Natural killer cell (primary cell): Measurements from ENCODE around the gene NXNL2. TPM values are rescaled to one million over a fixed set of nuclear protein-coding genes. Genes with fewer than 3 reads are reported as not detected.

Experiments
- ATAC-seq, 3 donors: fragments of 150-1000 bp in 2 of 3; fragments of 200-7000 bp in 1 of 3; cut with Tn5 transposase; 1 replicate in 1 of 3; 2 replicates in 2 of 3; pipeline ENCODE4 v1.10.0; 2021; ENCODE audit warnings: mild to moderate bottlenecking in 2 of 3, moderate library complexity in 2 of 3
- DNase-seq, 2 donors: peaks; one replicate each; pipeline versions ENCODE4 v3.0.0 to v3.0.0-alpha.2; 2013 to 2021; ENCODE audit warnings: mixed read lengths in 1 of 2
- H3K27ac ChIP-seq: one replicate; pipeline ENCODE4 v1.5.1; 2013; ENCODE audit warnings: mild to moderate bottlenecking, low read length
- H3K27me3 ChIP-seq: one replicate; pipeline ENCODE4 v1.6.1; 2013; ENCODE audit warnings: low read length; ENCODE audit not compliant: control insufficient read depth, insufficient read depth
- H3K36me3 ChIP-seq: one replicate; pipeline ENCODE4 v1.6.1; 2013; ENCODE audit warnings: low read length; ENCODE audit not compliant: control insufficient read depth, insufficient read depth
- H3K4me1 ChIP-seq: one replicate; pipeline ENCODE4 v1.6.1; 2013; ENCODE audit warnings: low read length; ENCODE audit not compliant: control insufficient read depth, insufficient read depth
- H3K4me3 ChIP-seq: one replicate; pipeline ENCODE4 v1.5.1; 2013; ENCODE audit warnings: low read length
- H3K9me3 ChIP-seq: one replicate; pipeline ENCODE4 v1.6.1; 2013; ENCODE audit warnings: low read length; ENCODE audit not compliant: control insufficient read depth, insufficient read depth
- H3K27ac Mint-ChIP-seq, 2 donors: one replicate each; pipeline ENCODE4 v1.8.0; 2022; ENCODE audit warnings: mild to moderate bottlenecking in 2 of 2, mixed read lengths in 2 of 2, moderate library complexity in 1 of 2
- H3K27me3 Mint-ChIP-seq, 2 donors: one replicate each; pipeline ENCODE4 v1.8.0; 2022; ENCODE audit warnings: low read depth in 2 of 2, mixed read lengths in 2 of 2
- H3K36me3 Mint-ChIP-seq: one replicate; pipeline ENCODE4 v1.8.0; 2022; ENCODE audit warnings: mixed read lengths
- H3K4me1 Mint-ChIP-seq, 2 donors: one replicate each; pipeline ENCODE4 v1.8.0; 2022; ENCODE audit warnings: mixed read lengths in 2 of 2
- H3K4me3 Mint-ChIP-seq: one replicate; pipeline ENCODE4 v1.8.0; 2022; ENCODE audit warnings: mild to moderate bottlenecking, moderate library complexity, mixed read lengths
- H3K9me3 Mint-ChIP-seq, 2 donors: one replicate each; pipeline ENCODE4 v1.8.0; 2022; ENCODE audit warnings: mixed read lengths in 2 of 2
- WGBS: methylation state at CpG from one replicate; pipeline ENCODE4 v1.1.7; 2013; ENCODE audit warnings: missing lambda C conversion rate; ENCODE audit not compliant: insufficient coverage; 5-methylcytosine and 5-hydroxymethylcytosine counted together
- intact Hi-C: fragments of 100-400 bp; cut with micrococcal nuclease; formaldehyde crosslinking; loops from one replicate; pipeline ENCODE4 v1.14.2; 2022
- total RNA-seq, 4 donors: library from RNA; stranded (reverse); fragments of 120-200 nt in 1 of 4; gene quantifications; one replicate each; pipeline versions ENCODE4 v1.2.3 to v1.2.4, GENCODE V29; 2013 to 2022
- TF ChIP-seq, protein P1 (sequence below): fragments of 200-600 bp; IDR thresholded peaks from one replicate; pipeline ENCODE4 v1.8.0; 2022; ENCODE audit warnings: antibody characterized with exemption

NXNL2 gene
- total RNA-seq, 3 donors from 2014 or later (not counting 1 experiment from before 2014, with no cell fraction given), result not detected

DNA sequence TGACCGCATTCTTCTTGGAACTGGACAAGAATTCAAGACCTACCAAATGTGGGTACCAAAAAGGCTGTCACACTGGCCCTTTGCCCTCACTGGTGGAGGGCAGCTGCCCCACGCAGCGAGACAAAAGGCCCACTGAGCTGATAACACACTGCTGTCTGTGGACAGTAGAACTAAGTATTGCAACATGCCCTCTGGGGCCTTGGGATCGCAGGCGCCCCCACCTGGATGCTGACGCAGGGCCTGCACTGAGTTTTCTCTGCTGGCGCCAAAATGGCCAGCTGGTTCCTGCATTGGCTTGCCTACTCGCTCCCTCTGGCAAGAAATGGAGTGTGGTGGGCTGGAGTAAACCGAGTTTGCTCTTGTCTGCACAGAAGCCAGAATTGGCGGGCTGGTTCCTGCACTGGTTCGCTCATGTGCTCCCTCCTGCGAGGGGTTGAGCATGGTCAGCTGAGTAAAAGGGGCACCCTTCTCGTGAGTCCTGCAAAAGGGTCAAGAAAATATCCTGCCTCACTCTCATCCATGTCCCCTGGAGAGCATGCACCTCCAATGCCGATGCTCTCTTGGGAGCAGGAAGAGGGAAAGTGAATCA is 55.7 kb downstream of the NXNL2 start:
- Mint-ChIP-seq H3K4me3 (no peak overlapping the region), H3K4me1 (peaks cover 5 to 7% of the 10 kb centered on the region in 2 donors), H3K27ac (no peak overlapping the region), H3K27me3 (no peaks in the 10 kb centered on the region), H3K36me3 (no peaks in the 10 kb centered on the region), H3K9me3 (no peaks in the 10 kb centered on the region)
- WGBS, result 85% methylated on average over 13 of the region's 14 CpGs
- no peak for DNase-seq
- intact Hi-C loops, result loop anchor here (10.0 kb wide), 1 partner anchor 1514 kb away; no protein-coding TSS in a partner anchor
- no peaks in the 10 kb centered on the region for H3K36me3 ChIP-seq
- no peaks in the 10 kb centered on the region for H3K27me3 ChIP-seq
- TF ChIP-seq, protein P1, sequence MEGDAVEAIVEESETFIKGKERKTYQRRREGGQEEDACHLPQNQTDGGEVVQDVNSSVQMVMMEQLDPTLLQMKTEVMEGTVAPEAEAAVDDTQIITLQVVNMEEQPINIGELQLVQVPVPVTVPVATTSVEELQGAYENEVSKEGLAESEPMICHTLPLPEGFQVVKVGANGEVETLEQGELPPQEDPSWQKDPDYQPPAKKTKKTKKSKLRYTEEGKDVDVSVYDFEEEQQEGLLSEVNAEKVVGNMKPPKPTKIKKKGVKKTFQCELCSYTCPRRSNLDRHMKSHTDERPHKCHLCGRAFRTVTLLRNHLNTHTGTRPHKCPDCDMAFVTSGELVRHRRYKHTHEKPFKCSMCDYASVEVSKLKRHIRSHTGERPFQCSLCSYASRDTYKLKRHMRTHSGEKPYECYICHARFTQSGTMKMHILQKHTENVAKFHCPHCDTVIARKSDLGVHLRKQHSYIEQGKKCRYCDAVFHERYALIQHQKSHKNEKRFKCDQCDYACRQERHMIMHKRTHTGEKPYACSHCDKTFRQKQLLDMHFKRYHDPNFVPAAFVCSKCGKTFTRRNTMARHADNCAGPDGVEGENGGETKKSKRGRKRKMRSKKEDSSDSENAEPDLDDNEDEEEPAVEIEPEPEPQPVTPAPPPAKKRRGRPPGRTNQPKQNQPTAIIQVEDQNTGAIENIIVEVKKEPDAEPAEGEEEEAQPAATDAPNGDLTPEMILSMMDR, result no peak
- H3K9me3 ChIP-seq, result no peaks in the 10 kb centered on the region
- ATAC-seq, result no peak
- H3K4me3 ChIP-seq, result no peak overlapping the region
- no peak overlapping the region for H3K27ac ChIP-seq
- no peaks in the 10 kb centered on the region for H3K4me1 ChIP-seq

DNA sequence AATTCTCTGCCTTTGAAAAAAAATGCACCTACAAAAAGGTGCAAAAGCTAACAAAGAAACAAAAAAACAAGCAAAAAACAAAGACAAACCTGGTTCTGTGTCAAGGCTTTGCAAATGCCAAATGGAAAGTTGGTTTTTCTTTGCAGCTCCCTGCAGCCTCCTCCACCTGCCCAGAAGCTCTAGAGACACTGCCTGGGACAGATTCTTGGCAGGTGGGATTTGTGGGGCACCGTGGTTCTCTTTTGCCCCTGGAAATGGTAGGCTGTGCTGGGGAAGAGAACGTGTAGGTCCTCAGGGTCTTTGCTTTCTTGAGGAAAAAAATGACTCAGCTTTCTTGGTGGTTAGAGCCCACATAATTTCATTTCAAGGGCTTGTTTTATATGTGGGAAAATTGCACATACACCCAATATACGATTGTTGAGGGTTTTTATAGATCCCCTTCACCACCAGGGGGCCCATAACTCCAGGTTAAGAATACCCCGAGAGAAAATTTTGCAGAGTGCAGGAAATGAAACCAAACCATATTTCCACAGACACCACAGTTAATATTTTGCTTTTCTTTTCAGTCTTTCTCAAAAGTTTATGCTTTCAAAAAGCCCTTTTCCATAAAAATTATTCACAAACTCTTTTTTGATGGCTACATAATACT is 58.7 kb downstream of the NXNL2 start:
- Mint-ChIP-seq H3K27me3 (peaks cover 7% of the 10 kb centered on the region in 2 donors), H3K4me3 (no peak overlapping the region), H3K4me1 (peaks cover 5 to 7% of the 10 kb centered on the region in 2 donors), H3K36me3 (no peaks in the 10 kb centered on the region), H3K27ac (no peak overlapping the region), H3K9me3 (no peaks in the 10 kb centered on the region)
- no peak overlapping the region for H3K27ac ChIP-seq
- H3K27me3 ChIP-seq, result no peaks in the 10 kb centered on the region
- H3K9me3 ChIP-seq, result no peaks in the 10 kb centered on the region
- H3K4me3 ChIP-seq, result no peak overlapping the region
- WGBS, result 28% methylated on average over 3 of the region's 4 CpGs
- no peaks in the 10 kb centered on the region for H3K36me3 ChIP-seq
- DNase-seq (peak in 1 of 2 donors; percentile 74), ATAC-seq (peak in 2 of 3 donors; percentile 49 to 78)
- TF ChIP-seq, protein P1, result peak; percentile 60
- intact Hi-C loops, result loop anchor here (2.0 to 10.0 kb wide), 3 partner anchors 407 to 1511 kb away; no protein-coding TSS in a partner anchor
- H3K4me1 ChIP-seq, result no peaks in the 10 kb centered on the region

Other genes starting within 250 kb of the NXNL2 start
- 10 to 100 TPM; 30.3 to 46.1 (median 39.3) TPM for gene SPIN1, start 146.7 kb upstream of the NXNL2 start, total RNA-seq